Measurements from ENCODE around the gene ATP8A2.

- TF ChIP-seq SIN3A (IDR thresholded peaks at IDR 0.05; ENCODE audit: borderline replicate concordance, insufficient read depth, low read length) (no peak), POLR2AphosphoS5 (IDR thresholded peaks at IDR 0.05; ENCODE audit: low read depth, low read length) (no peak), REST (IDR thresholded peaks at IDR 0.05; ENCODE audit: insufficient read depth in 1 of 2, low read depth in 2 of 2, low read length in 2 of 2) (no peak)
These were observed 38.2 kb downstream of the ATP8A2 start for GRCh38 chr13:25409938-25410337.

Data from PFSK-1 (cell line).